Measurements from ENCODE around the gene TNFRSF14.

Gene TNFRSF14

GRCh38 chr1:2535455-2535854 lies 20.7 kb upstream of the TNFRSF14 start:
- DNase-seq = no peak
- Histone ChIP-seq H3K36me3 (no peaks in the 10 kb centered on the region), H3K4me3 (no peak overlapping the region), H3K27me3 (peaks cover 0 to 32% of the 10 kb centered on the region in 2 donors), H3K27ac (no peak overlapping the region), H3K9me3 (no peaks in the 10 kb centered on the region), H3K4me1 (peaks cover 3 to 15% (median 13%) of the 10 kb centered on the region in 4 donors)
- intact Hi-C loops (cut with DNase I; ENCODE audit: low total_unique reads) = no loop called here
- no peak for TF ChIP-seq CTCF (IDR thresholded peaks at IDR 0.05)

GRCh38 chr1:2535981-2536380 lies 20.2 kb upstream of the TNFRSF14 start:
- no peaks in the 10 kb centered on the region for H3K9me3 ChIP-seq
- H3K4me1 ChIP-seq = peaks cover 0 to 15% (median 9%) of the 10 kb centered on the region in 4 donors
- intact Hi-C loops (cut with DNase I; ENCODE audit: low total_unique reads) = no loop called here
- no peak for DNase-seq
- peaks cover 0 to 35% of the 10 kb centered on the region in 2 donors for H3K27me3 ChIP-seq
- no peak overlapping the region for H3K4me3 ChIP-seq
- H3K27ac ChIP-seq = no peak overlapping the region
- TF ChIP-seq CTCF (IDR thresholded peaks at IDR 0.05) = no peak
- no peaks in the 10 kb centered on the region for H3K36me3 ChIP-seq

GRCh38 chr1:2537784-2538115 lies 18.4 kb upstream of the TNFRSF14 start:
- Histone ChIP-seq H3K9me3 (no peaks in the 10 kb centered on the region), H3K27me3 (peaks cover 0 to 42% of the 10 kb centered on the region in 2 donors), H3K4me1 (peaks cover 0 to 8% (median 3%) of the 10 kb centered on the region in 4 donors), H3K4me3 (no peak overlapping the region), H3K36me3 (no peaks in the 10 kb centered on the region), H3K27ac (no peak overlapping the region)
- DNase-seq = no peak
- TF ChIP-seq CTCF (IDR thresholded peaks at IDR 0.05) = no peak
- intact Hi-C loops (cut with DNase I; ENCODE audit: low total_unique reads) = no loop called here

- no peak for DNase-seq
- Histone ChIP-seq H3K36me3 (no peaks in the 10 kb centered on the region), H3K27me3 (peaks cover 0 to 48% of the 10 kb centered on the region in 2 donors), H3K27ac (no peak overlapping the region), H3K9me3 (no peaks in the 10 kb centered on the region), H3K4me1 (peaks cover 0 to 11% (median 3%) of the 10 kb centered on the region in 4 donors), H3K4me3 (no peak overlapping the region)
- intact Hi-C loops (cut with DNase I; ENCODE audit: low total_unique reads) = no loop called here
- no peak for TF ChIP-seq CTCF (IDR thresholded peaks at IDR 0.05)
These were observed 17.8 kb upstream of the TNFRSF14 start for GRCh38 chr1:2538376-2538775.

- DNase-seq = no peak
- Histone ChIP-seq H3K4me3 (no peak overlapping the region), H3K9me3 (no peaks in the 10 kb centered on the region), H3K36me3 (no peaks in the 10 kb centered on the region), H3K4me1 (peaks cover 0 to 16% (median 5%) of the 10 kb centered on the region in 4 donors), H3K27me3 (peaks cover 0 to 53% of the 10 kb centered on the region in 2 donors), H3K27ac (no peak overlapping the region)
- intact Hi-C loops (cut with DNase I; ENCODE audit: low total_unique reads) = no loop called here
- TF ChIP-seq CTCF (IDR thresholded peaks at IDR 0.05) = no peak
These were observed 17.3 kb upstream of the TNFRSF14 start for GRCh38 chr1:2538872-2539271.

- H3K36me3 ChIP-seq = no peaks in the 10 kb centered on the region
- intact Hi-C loops (cut with DNase I; ENCODE audit: low total_unique reads) = no loop called here
- no peaks in the 10 kb centered on the region for H3K9me3 ChIP-seq
- no peak for DNase-seq
- TF ChIP-seq CTCF (IDR thresholded peaks at IDR 0.05) = no peak
- no peak overlapping the region for H3K27ac ChIP-seq
- peaks cover 0 to 59% of the 10 kb centered on the region in 2 donors for H3K27me3 ChIP-seq
- H3K4me1 ChIP-seq = peaks cover 0 to 22% (median 5%) of the 10 kb centered on the region in 4 donors
- H3K4me3 ChIP-seq = no peak overlapping the region
These were observed 16.8 kb upstream of the TNFRSF14 start for GRCh38 chr1:2539312-2539907.

Measured in tibial artery (tissue), 4 donors.